HEK293 (cell line): ENCODE data around the gene TAGAP.

ENCODE experiments used
- ATF2 ChIP-seq: fragments of 450-650 bp; formaldehyde crosslinking; IDR thresholded peaks from 2 replicates; pipeline ENCODE4 v1.5.1; 2016; ENCODE audit warnings: missing biosample characterization, missing genetic modification characterization, low read depth
- CTCF ChIP-seq: fragments of 450-650 bp; formaldehyde crosslinking; IDR thresholded peaks from 2 replicates; pipeline ENCODE4 v1.5.1; 2016; ENCODE audit warnings: missing biosample characterization, missing genetic modification characterization

- no peak for TF ChIP-seq CTCF (tag by site-specific recombination)
- no peak for TF ChIP-seq ATF2 (tag by site-specific recombination)
Measured at GRCh38 chr6:159074120-159074684, 29.4 kb upstream of the TAGAP start.
